Thoracic aorta (tissue), 2 donors: Measurements from ENCODE around the gene TMEM37. TPM values are rescaled to one million over a fixed set of nuclear protein-coding genes. Genes with fewer than 3 reads are reported as not detected.

Experiments
- ATAC-seq: fragments of 150-250 bp; one replicate; pipeline ENCODE4 v1.8.0; 2017; ENCODE audit warnings: low read depth; ENCODE audit not compliant: insufficient number of reproducible peaks, low FRiP score
- DNase-seq: peaks from one replicate; pipeline ENCODE4 v3.0.0-alpha.2; 2020; ENCODE audit warnings: low spot score
- H3K27ac ChIP-seq, 2 donors: fragments of 200-600 bp; sonication (generic); 1 replicate in 1 of 2; 2 replicates in 1 of 2; pipeline ENCODE4 v1.5.1; 2016; ENCODE audit warnings: mild to moderate bottlenecking in 2 of 2, moderate library complexity in 2 of 2
- H3K27me3 ChIP-seq: fragments of 200-600 bp; sonication (generic); replicated peaks from 2 replicates; pipeline ENCODE4 v1.6.0; 2016; ENCODE audit warnings: mild to moderate bottlenecking; ENCODE audit not compliant: insufficient read depth
- H3K36me3 ChIP-seq: fragments of 200-600 bp; sonication (generic); one replicate; pipeline ENCODE4 v1.5.1; 2016
- H3K4me1 ChIP-seq, 2 donors: fragments of 200-600 bp; sonication (generic); 1 replicate in 1 of 2; 2 replicates in 1 of 2; pipeline versions ENCODE4 v1.5.1 to v1.6.0; 2016; ENCODE audit warnings: low read depth in 2 of 2, mild to moderate bottlenecking in 1 of 2; ENCODE audit not compliant: control insufficient read depth in 1 of 2
- H3K4me3 ChIP-seq: fragments of 200-600 bp; sonication (generic); 2 replicates; pipeline ENCODE4 v1.5.1; 2016; ENCODE audit warnings: mild to moderate bottlenecking
- H3K9me3 ChIP-seq: fragments of 200-600 bp; sonication (generic); 2 replicates; pipeline ENCODE4 v1.5.1; 2016
- total RNA-seq, 2 donors: library from RNA; depleted of rRNA; stranded (reverse); fragments of >200 nt; gene quantifications; one replicate each; pipeline versions ENCODE4 v1.1.0 to v1.2.3, GENCODE V29; 2016
- TF ChIP-seq, protein P1 (sequence below): fragments of 200-600 bp; sonication (generic); IDR thresholded peaks from one replicate; pipeline ENCODE4 v1.5.1; 2019; ENCODE audit warnings: antibody characterized with exemption

The TMEM37 gene
- total RNA-seq, 2 donors from 2014 or later: 4.9 to 12.3 TPM

DNA sequence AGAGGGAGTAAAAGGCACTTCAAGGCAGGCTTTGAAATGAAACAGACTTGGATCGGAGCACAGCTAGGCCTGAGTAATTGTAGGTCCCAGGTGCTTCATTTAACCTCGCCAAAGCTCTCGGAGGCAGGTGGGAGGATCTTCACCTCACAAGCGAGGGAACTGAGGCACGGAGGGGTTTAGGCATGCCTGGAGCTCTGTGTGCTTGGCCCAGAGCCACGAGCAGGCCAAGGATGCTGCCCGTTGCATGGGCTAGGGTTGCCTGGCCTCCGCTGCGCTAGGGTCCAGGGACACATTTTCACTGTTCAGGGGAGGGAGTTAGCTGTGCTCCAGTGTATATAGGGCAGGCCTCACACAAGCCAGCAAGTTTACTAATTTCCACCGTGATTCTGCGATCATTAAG is 11.2 kb downstream of the TMEM37 start:
- DNase-seq (no peak), ATAC-seq (no peak)
- Histone ChIP-seq H3K27me3 (no peaks in the 10 kb centered on the region), H3K27ac (no peak overlapping the region), H3K9me3 (no peaks in the 10 kb centered on the region), H3K36me3 (no peaks in the 10 kb centered on the region), H3K4me1 (no peaks in the 10 kb centered on the region), H3K4me3 (no peak overlapping the region)
- TF ChIP-seq, protein P1, sequence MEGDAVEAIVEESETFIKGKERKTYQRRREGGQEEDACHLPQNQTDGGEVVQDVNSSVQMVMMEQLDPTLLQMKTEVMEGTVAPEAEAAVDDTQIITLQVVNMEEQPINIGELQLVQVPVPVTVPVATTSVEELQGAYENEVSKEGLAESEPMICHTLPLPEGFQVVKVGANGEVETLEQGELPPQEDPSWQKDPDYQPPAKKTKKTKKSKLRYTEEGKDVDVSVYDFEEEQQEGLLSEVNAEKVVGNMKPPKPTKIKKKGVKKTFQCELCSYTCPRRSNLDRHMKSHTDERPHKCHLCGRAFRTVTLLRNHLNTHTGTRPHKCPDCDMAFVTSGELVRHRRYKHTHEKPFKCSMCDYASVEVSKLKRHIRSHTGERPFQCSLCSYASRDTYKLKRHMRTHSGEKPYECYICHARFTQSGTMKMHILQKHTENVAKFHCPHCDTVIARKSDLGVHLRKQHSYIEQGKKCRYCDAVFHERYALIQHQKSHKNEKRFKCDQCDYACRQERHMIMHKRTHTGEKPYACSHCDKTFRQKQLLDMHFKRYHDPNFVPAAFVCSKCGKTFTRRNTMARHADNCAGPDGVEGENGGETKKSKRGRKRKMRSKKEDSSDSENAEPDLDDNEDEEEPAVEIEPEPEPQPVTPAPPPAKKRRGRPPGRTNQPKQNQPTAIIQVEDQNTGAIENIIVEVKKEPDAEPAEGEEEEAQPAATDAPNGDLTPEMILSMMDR: no peak

DNA sequence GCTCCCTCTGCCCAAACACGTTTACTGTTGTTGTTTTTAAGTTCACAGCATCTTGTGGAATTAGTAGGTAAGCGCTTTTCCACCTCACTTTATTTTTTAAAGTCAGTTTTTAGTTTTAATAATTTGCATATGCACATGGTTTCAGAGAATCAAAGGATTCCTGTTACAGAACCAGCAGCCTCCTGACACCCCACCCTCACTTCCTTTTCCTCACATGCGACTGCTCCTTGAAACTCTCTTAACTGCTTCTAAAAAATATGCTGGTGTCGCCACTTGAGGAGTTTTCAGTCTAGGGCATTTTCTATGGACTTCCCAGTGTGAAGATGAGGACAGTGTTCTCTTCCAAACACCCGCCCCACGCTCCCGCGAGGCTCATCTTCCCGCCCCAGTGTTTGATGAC is 14.4 kb downstream of the TMEM37 start:
- H3K27ac ChIP-seq: no peak overlapping the region
- TF ChIP-seq, protein P1: no peak
- H3K9me3 ChIP-seq: no peaks in the 10 kb centered on the region
- no peak overlapping the region for H3K4me3 ChIP-seq
- DNase-seq (no peak), ATAC-seq (no peak)
- H3K4me1 ChIP-seq: no peaks in the 10 kb centered on the region
- no peaks in the 10 kb centered on the region for H3K27me3 ChIP-seq
- H3K36me3 ChIP-seq: no peaks in the 10 kb centered on the region

DNA sequence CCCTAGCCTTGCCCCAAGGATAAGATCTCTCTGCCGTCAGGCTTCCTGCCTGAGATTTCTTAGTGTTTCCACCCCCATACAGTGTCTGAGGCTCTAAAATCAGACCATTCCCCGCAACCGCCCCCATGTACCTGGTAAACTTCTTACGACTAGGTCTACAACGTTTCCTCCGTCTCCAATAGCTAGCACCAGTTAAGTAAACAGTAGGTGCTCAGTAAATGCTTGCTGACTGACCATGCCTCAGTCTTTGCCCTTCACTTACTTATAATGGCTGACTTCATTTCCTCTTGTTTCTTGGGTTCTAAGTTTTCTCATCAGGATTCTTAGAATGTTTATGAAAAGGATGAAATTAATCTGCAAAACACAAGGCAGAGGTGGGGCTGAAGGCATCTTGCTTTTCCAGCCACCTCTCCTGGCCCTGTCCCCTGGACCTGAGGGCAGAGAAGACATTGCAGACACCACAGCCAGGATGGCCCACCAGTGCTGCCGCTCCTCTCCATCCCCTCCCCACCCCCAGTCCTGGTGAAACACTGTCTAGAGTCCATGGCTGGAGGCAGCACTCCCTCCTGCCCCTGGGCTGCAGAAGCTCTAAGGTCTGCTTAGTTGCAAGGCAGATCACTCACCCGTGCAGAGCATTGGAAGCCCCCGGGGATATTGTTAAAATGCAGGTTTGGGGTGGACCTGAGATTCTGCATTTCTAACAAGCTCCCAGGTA is 16.9 kb downstream of the TMEM37 start:
- TF ChIP-seq, protein P1: no peak
- H3K27me3 ChIP-seq: no peaks in the 10 kb centered on the region
- ATAC-seq: no peak

DNA sequence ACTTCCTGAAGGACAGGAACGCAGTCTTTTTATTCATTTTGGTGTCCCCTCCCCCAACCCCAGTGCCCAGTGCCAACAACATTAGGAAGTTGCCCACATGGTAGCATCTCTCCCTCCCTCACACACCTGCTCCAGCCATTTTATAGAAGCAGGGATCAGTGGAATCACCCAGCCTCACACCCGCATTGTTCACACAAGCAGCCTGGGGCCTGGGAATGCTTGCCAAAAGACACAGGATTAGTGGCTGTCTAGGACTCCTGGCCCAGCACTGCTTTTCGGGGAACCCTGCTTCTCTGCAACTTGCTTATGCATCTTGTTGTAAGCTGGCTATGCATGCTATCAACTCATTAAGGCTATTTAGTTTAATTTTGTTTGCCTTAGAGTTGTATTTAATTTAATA is 17.9 kb downstream of the TMEM37 start:
- Histone ChIP-seq H3K27ac (no peak overlapping the region), H3K36me3 (no peaks in the 10 kb centered on the region), H3K9me3 (no peaks in the 10 kb centered on the region), H3K27me3 (no peaks in the 10 kb centered on the region), H3K4me3 (no peak overlapping the region), H3K4me1 (no peaks in the 10 kb centered on the region)
- TF ChIP-seq, protein P1: no peak
- DNase-seq (no peak), ATAC-seq (no peak)

More for the DNA sequence above, 16.9 kb downstream of the TMEM37 start:
- Histone ChIP-seq H3K9me3 (no peaks in the 10 kb centered on the region), H3K36me3 (no peaks in the 10 kb centered on the region), H3K4me3 (no peak overlapping the region), H3K27ac (no peak overlapping the region), H3K4me1 (no peaks in the 10 kb centered on the region)
- DNase-seq: no peak

DNA sequence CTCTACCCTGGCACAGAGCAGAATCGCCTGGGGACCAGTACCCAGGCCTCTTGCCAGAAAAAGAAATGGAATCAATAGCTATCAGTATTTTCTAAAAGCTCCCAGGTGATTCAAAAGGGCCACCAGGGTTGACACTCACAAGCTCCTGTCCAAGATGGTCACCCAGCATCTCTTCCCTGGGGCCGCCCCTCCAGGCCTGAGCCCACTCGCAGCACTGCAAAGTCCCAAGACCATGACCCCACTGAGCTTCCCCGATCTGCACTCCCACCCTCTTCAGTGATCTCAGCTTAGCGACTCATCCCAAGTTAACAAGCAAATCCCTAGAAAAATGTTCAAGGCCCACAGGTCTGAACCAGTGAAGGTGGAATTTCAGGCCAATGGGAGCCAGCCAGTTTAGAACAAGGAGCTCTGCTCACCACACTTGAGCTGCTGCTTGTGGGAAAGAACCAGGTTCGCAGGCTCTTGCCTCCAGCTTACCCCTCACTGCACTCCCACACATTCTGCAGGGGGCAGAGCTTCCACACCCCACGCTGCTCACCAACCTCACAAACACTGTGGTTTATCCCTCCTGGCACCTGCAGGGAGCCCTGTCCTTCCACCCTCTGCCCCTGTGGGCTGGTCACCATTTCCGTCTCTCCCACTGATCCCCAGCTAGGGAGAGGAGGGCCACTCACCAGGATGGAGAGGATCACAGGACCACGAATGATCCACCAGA is 19.8 kb downstream of the TMEM37 start:
- H3K27me3 ChIP-seq: no peaks in the 10 kb centered on the region
- no peaks in the 10 kb centered on the region for H3K36me3 ChIP-seq
- H3K4me1 ChIP-seq: no peaks in the 10 kb centered on the region
- no peak for ATAC-seq
- H3K27ac ChIP-seq: no peak overlapping the region
- DNase-seq: no peak
- no peak overlapping the region for H3K4me3 ChIP-seq
- TF ChIP-seq, protein P1: no peak
- H3K9me3 ChIP-seq: no peaks in the 10 kb centered on the region
